K562 (cell line): Measurements from ENCODE around the gene ERAL1. TPM values are rescaled to one million over a fixed set of nuclear protein-coding genes. Genes with fewer than 3 reads are reported as not detected.

Experiments used
- ATAC-seq: fragments of 200-7000 bp; cut with Tn5 transposase; 3 replicates; pipeline ENCODE4 v1.9.1; 2020; ENCODE audit warnings: moderate library complexity
- BruUV-seq: library from RNA; stranded (reverse); fragments of 400-500 nt; replicated peaks from 2 replicates; lab custom pipeline; 2021; lab: Mats Ljungman, UMichigan
- CTCF ChIA-PET: fragments of 300-600 bp; formaldehyde crosslinking; extraction: SDS; loops from one replicate; lab custom pipeline; 2021; ENCODE audit warnings: low intra/inter-chr PET ratio; lab: Yijun Ruan, JAX
- POLR2A ChIA-PET: fragments of 300-600, 350-650 bp; sonication (Branson Sonifier 250); formaldehyde crosslinking; extraction: SDS; loops from one replicate; lab custom pipeline; 2021; ENCODE audit warnings: antibody characterized with exemption, inconsistent platforms; lab: Yijun Ruan, JAX
- DNase-seq, 4 experiments: peaks; one replicate each; pipeline versions ENCODE4 v3.0.0 to v3.0.0-alpha.2; 2011 to 2018; ENCODE audit warnings: low spot score in 3 of 4, mixed read lengths in 3 of 4; ENCODE audit errors: extremely low read depth in 1 of 4
- FAIRE-seq: peaks from 2 replicates; lab custom pipeline; 2011; peaks lifted over from hg19 to GRCh38; lab: Jason Lieb, UNC
- H2AFZ ChIP-seq: 2 replicates; pipeline ENCODE4 v1.6.0; 2011; ENCODE audit warnings: low read depth, low read length, control low read depth, inconsistent platforms
- H3K27ac ChIP-seq: fragments of 200-600 bp; 3 replicates; pipeline ENCODE4 v1.8.0; 2011; ENCODE audit warnings: low read depth, mild to moderate bottlenecking, control low read depth, inconsistent platforms, low read length, moderate library complexity, mixed read lengths; ENCODE audit errors: extremely low read depth
- H3K27me3 ChIP-seq, 2 experiments: fragments of 300-600 bp in 1 of 2; 2 replicates in 1 of 2; 3 replicates in 1 of 2; pipeline versions ENCODE4 v1.6.0 to v1.8.0; 2011; ENCODE audit warnings: inconsistent platforms in 2 of 2, low read length in 2 of 2, mild to moderate bottlenecking in 1 of 2, mixed read lengths in 1 of 2, moderate library complexity in 1 of 2; ENCODE audit not compliant: control insufficient read depth in 2 of 2, insufficient read depth in 2 of 2
- H3K36me3 ChIP-seq: fragments of 300-600 bp; 3 replicates; pipeline ENCODE4 v1.8.0; 2011; ENCODE audit warnings: mild to moderate bottlenecking, low read length, inconsistent platforms; ENCODE audit not compliant: control insufficient read depth, insufficient read depth
- H3K4me1 ChIP-seq, 2 experiments: fragments of 200-600 bp in 1 of 2; replicated peaks in 1 of 2; 2 replicates in 1 of 2; 3 replicates in 1 of 2; pipeline versions ENCODE4 v1.5.1 to v1.8.0; 2011; ENCODE audit warnings: inconsistent platforms in 2 of 2, low read length in 2 of 2, mild to moderate bottlenecking in 1 of 2, mixed read lengths in 1 of 2, moderate library complexity in 1 of 2; ENCODE audit not compliant: control insufficient read depth in 2 of 2, insufficient read depth in 2 of 2
- H3K4me2 ChIP-seq: 2 replicates; pipeline ENCODE4 v1.6.1; 2011; ENCODE audit warnings: low read length, control low read depth, inconsistent platforms, mixed read lengths; ENCODE audit not compliant: insufficient read depth
- H3K4me3 ChIP-seq: fragments of 200-600 bp; sonication (generic), shearing (Covaris generic); 2 replicates; pipeline ENCODE4 v1.5.1; 2016; ENCODE audit warnings: control low read depth, inconsistent platforms
- H3K79me2 ChIP-seq: fragments of 200-600 bp; 3 replicates; pipeline ENCODE4 v1.8.0; 2011; ENCODE audit warnings: low read length, inconsistent platforms; ENCODE audit not compliant: control insufficient read depth, insufficient read depth
- H3K9ac ChIP-seq, 2 experiments: 2 replicates each; pipeline versions ENCODE4 v1.6.0 to v1.6.1; 2011; ENCODE audit warnings: low read depth in 2 of 2, low read length in 2 of 2, control low read depth in 1 of 2, inconsistent platforms in 1 of 2, mild to moderate bottlenecking in 1 of 2, mixed read lengths in 1 of 2; ENCODE audit not compliant: insufficient read depth in 1 of 2
- H3K9me1 ChIP-seq: one replicate; pipeline ENCODE4 v1.6.0; 2011; ENCODE audit warnings: inconsistent platforms, mild to moderate bottlenecking, low read length, moderate library complexity; ENCODE audit not compliant: control insufficient read depth, insufficient read depth
- H3K9me3 ChIP-seq: replicated peaks from 2 replicates; pipeline ENCODE4 v1.5.1; 2011; ENCODE audit warnings: low read depth, low read length, inconsistent platforms; ENCODE audit not compliant: control insufficient read depth, insufficient read depth
- H4K20me1 ChIP-seq: replicated peaks from 2 replicates; pipeline ENCODE4 v1.6.1; 2011; ENCODE audit warnings: low read length, inconsistent platforms, mixed read lengths; ENCODE audit not compliant: control insufficient read depth, insufficient read depth
- DMBX1 ChIP-seq: fragments of 250-450 bp; sonication (Bioruptor Pico); IDR thresholded peaks from 2 replicates; pipeline ENCODE4 v1.8.0; 2022; ENCODE audit warnings: inconsistent platforms, mild to moderate bottlenecking, moderate library complexity, borderline replicate concordance
- DPF2 ChIP-seq: fragments of 450-650 bp; IDR thresholded peaks from 2 replicates; pipeline ENCODE4 v1.6.1; 2016
- HDAC6 ChIP-seq: IDR thresholded peaks from 2 replicates; pipeline ENCODE4 v1.6.1; 2012; ENCODE audit warnings: low read depth, mild to moderate bottlenecking, control low read depth, inconsistent platforms, low read length, moderate library complexity
- SMARCA5 ChIP-seq: fragments of 450-650 bp; IDR thresholded peaks from 2 replicates; pipeline ENCODE4 v1.6.1; 2016
- TCF7 ChIP-seq: sonication (generic); IDR thresholded peaks from 2 replicates; pipeline ENCODE4 v1.6.1; 2016; ENCODE audit warnings: antibody characterized with exemption, borderline replicate concordance
- TRIM28 ChIP-seq: fragments of 450-650 bp; IDR thresholded peaks from 2 replicates; pipeline ENCODE4 v1.6.1; 2017
- ZNF77 ChIP-seq: fragments of 250-450 bp; sonication (Bioruptor Pico); IDR thresholded peaks from 2 replicates; pipeline ENCODE4 v1.5.0; 2020
- ZNF778 ChIP-seq: fragments of 450-650 bp; formaldehyde crosslinking; IDR thresholded peaks from 2 replicates; pipeline ENCODE4 v1.4.0; 2020; ENCODE audit warnings: mild to moderate bottlenecking, moderate library complexity
- ZNF785 ChIP-seq: fragments of 250-450 bp; sonication (Bioruptor Pico); IDR thresholded peaks from 2 replicates; pipeline ENCODE4 v1.4.0; 2020; ENCODE audit warnings: mild to moderate bottlenecking
- WGBS: fragments of 100-300 bp; shearing (Covaris generic); methylation state at CpG from one replicate; pipeline ENCODE4 v1.1.6; 2016; ENCODE audit warnings: low coverage, mixed read lengths; ENCODE audit not compliant: insufficient coverage; ENCODE audit errors: missing lambda C conversion rate; 5-methylcytosine and 5-hydroxymethylcytosine counted together
- in situ Hi-C: fragments of 300-500 bp; cut with MboI; formaldehyde crosslinking; loops from 4 replicates; pipeline ENCODE4 v1.15.0; 2018; ENCODE audit warnings: inconsistent platforms, mixed read lengths
- intact Hi-C: fragments of 100-400 bp; cut with micrococcal nuclease; formaldehyde crosslinking; loops from 2 replicates; pipeline ENCODE4 v1.14.2; 2022
- polyA plus RNA-seq, 8 experiments: library from polyadenylated mRNA; depleted of rRNA in 4 of 8; stranded (reverse) in 5 of 8; unstranded in 3 of 8; fragments of >200 nt; fragmentation: Nextera tagmentation in 2 of 8; fragmentation: Illumina TruSeq in 1 of 8; extraction: Ambion mirVana in 2 of 8; extraction: Trizol in 1 of 8; gene quantifications; 2 replicates each; pipeline versions ENCODE4 v1.2.1 to v1.2.3, GENCODE V29; 2011 to 2014; ENCODE audit warnings: inconsistent platforms in 1 of 8, missing spikeins in 1 of 8
- total RNA-seq, 7 experiments: library from RNA; depleted of rRNA in 6 of 7; stranded (reverse); fragments of >200 nt in 6 of 7; fragmentation: Illumina TruSeq in 2 of 7; extraction: Trizol in 2 of 7; gene quantifications; 2 replicates each; pipeline versions ENCODE4 v1.2.1 to v1.2.3, GENCODE V29; 2011 to 2021; ENCODE audit warnings: low replicate concordance in 1 of 7
- TF ChIP-seq, protein P1 (sequence below): fragments of 250-450 bp; sonication (Bioruptor Pico); IDR thresholded peaks from 2 replicates; pipeline ENCODE4 v1.9.0; 2021; ENCODE audit warnings: mild to moderate bottlenecking
- TF ChIP-seq, protein P2 (sequence below): sonication (generic); formaldehyde crosslinking; IDR thresholded peaks from 2 replicates; pipeline ENCODE4 v1.9.0; 2022; ENCODE audit warnings: mild to moderate bottlenecking, missing genetic modification reagents
- TF ChIP-seq, protein P3 (sequence below), 2 experiments: fragments of 450-650 bp; IDR thresholded peaks; 2 replicates each; pipeline ENCODE4 v1.6.1; 2016; ENCODE audit warnings: mild to moderate bottlenecking in 2 of 2, borderline replicate concordance in 1 of 2, low read depth in 1 of 2, moderate library complexity in 1 of 2
- TF ChIP-seq, protein P4 (sequence below): sonication (generic); formaldehyde crosslinking; IDR thresholded peaks from 2 replicates; pipeline ENCODE4 v1.8.0; 2022; ENCODE audit warnings: mild to moderate bottlenecking, missing genetic modification reagents

Gene ERAL1
- total and polyA plus RNA-seq, 9 of the 15 experiments (the other 6 are each of a cell fraction or from before 2014, with no cell fraction given), result 37.5 to 351 (median 106) TPM

DNA sequence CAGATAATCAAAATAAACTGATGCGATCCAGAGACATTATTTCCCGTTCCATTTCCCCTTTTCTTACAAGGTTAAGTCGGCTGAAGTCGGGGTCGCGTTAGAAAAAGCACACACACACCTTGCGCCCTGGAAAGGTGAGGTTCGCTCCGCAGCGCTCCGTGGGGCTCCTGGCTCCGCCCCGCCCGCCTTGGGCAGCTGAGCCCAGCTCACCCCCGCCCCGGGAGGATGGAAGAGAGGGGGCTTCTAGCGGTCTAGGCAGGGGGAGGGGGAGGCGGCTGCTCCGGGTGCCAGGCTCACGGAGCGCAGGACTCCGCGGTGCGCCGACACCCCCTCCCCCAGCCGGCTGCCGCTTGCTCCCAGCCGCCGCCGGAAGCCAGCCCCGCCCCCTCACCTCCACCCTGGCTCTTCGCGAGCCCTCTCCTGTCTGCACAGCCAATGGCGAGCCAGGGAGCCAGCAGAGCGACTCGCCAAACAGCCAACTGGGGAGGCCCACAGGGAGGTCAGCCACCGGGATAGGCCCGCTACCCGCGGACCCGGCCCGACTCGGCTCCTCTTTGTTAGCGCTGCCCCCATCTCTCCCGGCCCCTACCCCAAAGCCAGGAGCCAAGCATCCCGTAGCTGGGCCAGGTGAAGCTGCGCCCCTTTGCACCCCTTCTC lies 42.6 kb upstream of the ERAL1 start:
- peak; percentile 99 for ATAC-seq
- peaks cover 42 to 51% of the 10 kb centered on the region in 2 experiments for H3K4me1 ChIP-seq
- no peaks in the 10 kb centered on the region for H3K9me3 ChIP-seq
- in situ Hi-C loops (no loop called here), intact Hi-C loops (loop anchor here (5.0 kb wide), 1 partner anchor 85 kb away; the partner anchor contains the start of genes NEK8 and TLCD1)
- DNase-seq, result peak; percentile 99 to 100 (median 99)
- FAIRE-seq, result peak; percentile 81
- ChIA-PET POLR2A (interaction anchor here (0.6 to 1.6 kb wide), 4 partner anchors 10 to 42 kb away, joined by 3 to 6 read pairs (median 4); no protein-coding TSS in a partner anchor), CTCF (interaction anchor here (0.6 kb wide), 1 partner anchor 49 kb away, joined by 3 read pairs; no protein-coding TSS in a partner anchor)
- no TSS peak for BruUV-seq
- peaks cover 7% of the 10 kb centered on the region for H4K20me1 ChIP-seq
- H3K4me3 ChIP-seq, result peak overlapping the region; percentile 63
- peak overlapping the region; percentile 67 to 92 for H3K9ac ChIP-seq
- H2AFZ ChIP-seq, result peak overlapping the region; percentile 94
- H3K27ac ChIP-seq, result peak overlapping the region; percentile 91
- H3K36me3 ChIP-seq, result peaks cover 16% of the 10 kb centered on the region
- H3K4me2 ChIP-seq, result peak overlapping the region; percentile 98
- H3K27me3 ChIP-seq, result no peaks in the 10 kb centered on the region
- no peaks in the 10 kb centered on the region for H3K9me1 ChIP-seq
- peaks cover 96% of the 10 kb centered on the region for H3K79me2 ChIP-seq
- under 1% methylated on average over 36 of the region's 47 CpGs for WGBS
- TF ChIP-seq, protein P1, sequence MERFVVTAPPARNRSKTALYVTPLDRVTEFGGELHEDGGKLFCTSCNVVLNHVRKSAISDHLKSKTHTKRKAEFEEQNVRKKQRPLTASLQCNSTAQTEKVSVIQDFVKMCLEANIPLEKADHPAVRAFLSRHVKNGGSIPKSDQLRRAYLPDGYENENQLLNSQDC (CRISPR knock-in tag), result no peak
- no peak for TF ChIP-seq TCF7
- no peak for TF ChIP-seq SMARCA5
- TF ChIP-seq, protein P2, sequence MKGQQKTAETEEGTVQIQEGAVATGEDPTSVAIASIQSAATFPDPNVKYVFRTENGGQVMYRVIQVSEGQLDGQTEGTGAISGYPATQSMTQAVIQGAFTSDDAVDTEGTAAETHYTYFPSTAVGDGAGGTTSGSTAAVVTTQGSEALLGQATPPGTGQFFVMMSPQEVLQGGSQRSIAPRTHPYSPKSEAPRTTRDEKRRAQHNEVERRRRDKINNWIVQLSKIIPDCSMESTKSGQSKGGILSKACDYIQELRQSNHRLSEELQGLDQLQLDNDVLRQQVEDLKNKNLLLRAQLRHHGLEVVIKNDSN (CRISPR knock-in tag), result no peak
- TF ChIP-seq, protein P3, sequence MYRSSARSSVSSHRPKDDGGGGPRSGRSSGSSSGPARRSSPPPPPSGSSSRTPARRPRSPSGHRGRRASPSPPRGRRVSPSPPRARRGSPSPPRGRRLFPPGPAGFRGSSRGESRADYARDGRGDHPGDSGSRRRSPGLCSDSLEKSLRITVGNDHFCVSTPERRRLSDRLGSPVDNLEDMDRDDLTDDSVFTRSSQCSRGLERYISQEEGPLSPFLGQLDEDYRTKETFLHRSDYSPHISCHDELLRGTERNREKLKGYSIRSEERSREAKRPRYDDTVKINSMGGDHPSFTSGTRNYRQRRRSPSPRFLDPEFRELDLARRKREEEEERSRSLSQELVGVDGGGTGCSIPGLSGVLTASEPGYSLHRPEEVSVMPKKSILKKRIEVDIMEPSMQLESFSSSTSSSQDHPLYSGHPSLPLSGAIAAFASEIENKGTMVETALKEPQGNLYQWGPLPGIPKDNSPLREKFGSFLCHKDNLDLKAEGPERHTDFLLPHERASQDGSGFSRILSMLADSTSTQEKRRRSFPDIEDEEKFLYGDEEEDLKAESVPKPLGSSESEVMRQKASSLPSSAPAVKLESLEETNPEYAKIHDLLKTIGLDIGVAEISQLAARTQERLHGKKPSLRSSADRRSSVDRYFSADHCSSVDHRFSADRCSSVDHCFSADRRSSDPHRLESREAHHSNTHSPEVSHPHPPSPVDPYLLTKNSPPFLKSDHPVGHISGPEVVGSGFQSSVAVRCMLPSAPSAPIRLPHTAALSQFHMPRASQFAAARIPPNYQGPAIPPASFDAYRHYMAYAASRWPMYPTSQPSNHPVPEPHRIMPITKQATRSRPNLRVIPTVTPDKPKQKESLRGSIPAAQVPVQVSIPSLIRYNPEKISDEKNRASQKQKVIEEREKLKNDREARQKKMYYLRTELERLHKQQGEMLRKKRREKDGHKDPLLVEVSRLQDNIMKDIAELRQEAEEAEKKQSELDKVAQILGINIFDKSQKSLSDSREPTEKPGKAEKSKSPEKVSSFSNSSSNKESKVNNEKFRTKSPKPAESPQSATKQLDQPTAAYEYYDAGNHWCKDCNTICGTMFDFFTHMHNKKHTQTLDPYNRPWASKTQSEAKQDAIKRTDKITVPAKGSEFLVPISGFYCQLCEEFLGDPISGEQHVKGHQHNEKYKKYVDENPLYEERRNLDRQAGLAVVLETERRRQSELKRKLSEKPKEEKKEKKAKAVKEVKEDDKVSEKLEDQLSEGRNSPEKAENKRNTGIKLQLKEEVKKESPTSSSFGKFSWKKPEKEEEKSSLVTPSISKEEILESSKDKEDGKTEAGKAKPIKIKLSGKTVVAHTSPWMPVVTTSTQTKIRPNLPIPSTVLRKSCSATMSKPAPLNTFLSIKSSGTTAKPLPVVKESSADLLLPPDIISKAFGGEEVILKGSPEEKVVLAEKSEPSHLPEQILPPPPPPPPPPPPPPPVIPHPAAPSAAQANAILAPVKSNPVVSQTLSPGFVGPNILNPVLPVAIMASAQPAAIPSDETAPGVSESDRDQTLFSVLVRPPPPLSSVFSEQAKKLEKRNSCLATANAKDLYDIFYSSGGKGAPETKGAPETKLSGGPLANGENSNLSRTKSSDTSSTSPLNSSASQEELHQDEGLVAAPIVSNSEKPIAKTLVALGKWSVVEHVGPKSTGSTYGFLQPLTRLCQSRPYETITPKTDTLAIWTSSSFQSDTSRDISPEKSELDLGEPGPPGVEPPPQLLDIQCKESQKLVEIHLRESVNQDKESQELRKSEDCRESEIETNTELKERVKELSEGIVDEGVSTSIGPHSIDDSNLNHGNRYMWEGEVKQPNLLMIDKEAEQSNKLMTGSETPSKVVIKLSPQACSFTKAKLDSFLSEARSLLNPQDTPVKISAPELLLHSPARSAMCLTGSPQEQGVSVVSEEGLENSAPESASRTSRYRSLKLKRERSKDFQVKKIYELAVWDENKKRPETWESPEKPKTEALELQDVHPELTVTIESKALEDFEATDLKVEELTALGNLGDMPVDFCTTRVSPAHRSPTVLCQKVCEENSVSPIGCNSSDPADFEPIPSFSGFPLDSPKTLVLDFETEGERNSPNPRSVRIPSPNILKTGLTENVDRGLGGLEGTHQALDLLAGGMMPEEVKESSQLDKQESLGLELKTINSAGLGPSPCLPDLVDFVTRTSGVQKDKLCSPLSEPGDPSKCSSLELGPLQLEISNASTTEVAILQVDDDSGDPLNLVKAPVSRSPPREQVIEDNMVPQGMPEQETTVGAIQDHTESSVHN (IDR thresholded peaks at IDR 0.05; ENCODE audit: borderline replicate concordance in 1 of 2, low read depth in 1 of 2), result no peak
- no peak for TF ChIP-seq ZNF785 (CRISPR knock-in tag)
- no peak for TF ChIP-seq ZNF77
- no peak for TF ChIP-seq DMBX1 (CRISPR knock-in tag)
- TF ChIP-seq, protein P4, sequence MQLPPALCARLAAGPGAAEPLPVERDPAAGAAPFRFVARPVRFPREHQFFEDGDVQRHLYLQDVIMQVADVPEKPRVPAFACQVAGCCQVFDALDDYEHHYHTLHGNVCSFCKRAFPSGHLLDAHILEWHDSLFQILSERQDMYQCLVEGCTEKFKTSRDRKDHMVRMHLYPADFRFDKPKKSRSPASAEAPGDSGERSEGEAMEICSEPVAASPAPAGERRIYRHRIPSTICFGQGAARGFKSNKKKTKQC (CRISPR knock-in tag), result no peak
- TF ChIP-seq TRIM28, result peak; percentile 63
- TF ChIP-seq HDAC6, result no peak
- TF ChIP-seq ZNF778, result no peak
- TF ChIP-seq DPF2, result no peak
